ENCODE data around the gene TMEM205. TPM values are rescaled to one million over a fixed set of nuclear protein-coding genes. Genes with fewer than 3 reads are reported as not detected.

Gene TMEM205
- 76.3 and 80.2 TPM in 2 replicates for total RNA-seq

DNA sequence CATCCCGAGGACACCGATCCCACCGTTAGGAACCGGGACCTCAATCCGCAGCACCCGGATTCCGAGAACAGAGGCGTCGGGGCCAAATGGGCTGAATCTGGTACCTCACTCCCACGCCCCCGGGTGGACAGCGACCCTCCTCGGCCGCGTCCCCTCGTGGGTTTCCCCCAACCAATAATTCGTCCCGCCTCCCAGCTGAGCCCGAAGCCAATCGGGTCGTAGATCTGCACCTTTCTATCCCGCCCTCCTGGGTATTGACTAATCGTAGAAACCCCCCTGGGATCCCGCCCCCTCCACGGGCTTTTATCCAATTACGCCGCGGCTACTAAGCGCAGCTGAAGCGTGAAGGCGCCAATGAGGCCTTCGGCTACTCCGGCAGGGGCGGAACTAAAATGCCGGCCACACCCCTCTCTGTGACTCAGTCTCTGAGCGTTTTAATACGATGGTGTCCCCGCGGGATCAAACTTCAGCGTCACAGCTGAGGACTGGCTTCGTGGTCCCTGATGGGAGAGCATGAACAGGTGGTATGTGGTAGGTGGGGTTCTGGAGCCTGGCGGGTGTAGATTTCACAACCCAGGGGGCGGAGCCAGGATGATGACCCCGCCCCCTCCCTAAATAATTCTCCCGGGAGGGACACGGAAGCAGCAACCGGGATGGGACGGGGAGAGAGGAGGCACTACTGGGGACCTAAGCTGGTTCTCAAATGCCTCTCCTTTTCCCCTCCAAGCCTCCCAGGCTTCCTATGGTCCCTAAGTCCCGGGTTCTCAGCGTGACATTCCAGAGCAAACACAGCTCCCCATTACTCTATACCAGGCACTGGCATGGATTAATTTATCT is at the start of gene TMEM205, which contains the start of gene CCDC159:
Gene TMEM205, minus strand, starts transcription at position 165 of the 837 bp plus-strand sequence. CDS start 649 bp downstream, outside the sequence.
Gene CCDC159, plus strand, starts transcription at position 416 of the 837 bp plus-strand sequence. Its CDS starts 88 bp downstream, at position 504.

DNA sequence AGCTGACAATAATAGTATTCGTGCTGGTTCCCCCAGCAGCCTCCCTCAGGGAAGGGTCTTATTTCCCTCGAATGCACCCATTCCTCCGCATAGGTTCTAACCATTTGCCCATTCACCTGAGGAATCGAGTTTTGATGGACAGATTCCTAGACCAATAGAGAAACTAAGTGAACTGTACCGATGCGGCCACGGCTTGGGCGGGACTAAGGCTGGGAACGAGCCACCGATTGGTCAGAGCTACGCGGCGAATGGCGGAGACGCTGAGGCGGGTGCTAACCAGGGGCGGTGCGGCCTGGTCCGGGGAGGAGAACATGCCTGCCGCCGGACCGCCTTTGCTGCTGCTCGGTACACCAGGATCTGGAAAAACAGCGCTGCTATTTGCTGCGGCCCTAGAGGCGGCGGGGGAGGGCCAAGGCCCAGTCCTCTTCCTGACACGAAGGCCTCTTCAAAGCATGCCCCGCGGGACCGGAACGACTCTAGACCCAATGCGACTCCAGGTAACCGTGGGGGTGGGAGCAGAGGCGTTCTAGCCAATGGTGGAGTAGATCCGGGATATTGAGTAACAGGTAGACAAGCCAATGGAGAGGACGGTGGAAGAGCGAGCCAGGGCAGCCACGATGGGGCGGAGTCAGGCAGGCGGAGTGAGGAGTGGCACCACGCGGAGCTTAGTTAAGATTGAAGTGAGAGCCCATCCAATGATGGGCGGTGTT is 28.5 kb upstream of the TMEM205 start, which contains the start of gene SWSAP1:
Gene SWSAP1, plus strand, starts transcription at position 234 of the 710 bp plus-strand sequence. Its CDS starts 15 bp downstream, at position 249.

DNA sequence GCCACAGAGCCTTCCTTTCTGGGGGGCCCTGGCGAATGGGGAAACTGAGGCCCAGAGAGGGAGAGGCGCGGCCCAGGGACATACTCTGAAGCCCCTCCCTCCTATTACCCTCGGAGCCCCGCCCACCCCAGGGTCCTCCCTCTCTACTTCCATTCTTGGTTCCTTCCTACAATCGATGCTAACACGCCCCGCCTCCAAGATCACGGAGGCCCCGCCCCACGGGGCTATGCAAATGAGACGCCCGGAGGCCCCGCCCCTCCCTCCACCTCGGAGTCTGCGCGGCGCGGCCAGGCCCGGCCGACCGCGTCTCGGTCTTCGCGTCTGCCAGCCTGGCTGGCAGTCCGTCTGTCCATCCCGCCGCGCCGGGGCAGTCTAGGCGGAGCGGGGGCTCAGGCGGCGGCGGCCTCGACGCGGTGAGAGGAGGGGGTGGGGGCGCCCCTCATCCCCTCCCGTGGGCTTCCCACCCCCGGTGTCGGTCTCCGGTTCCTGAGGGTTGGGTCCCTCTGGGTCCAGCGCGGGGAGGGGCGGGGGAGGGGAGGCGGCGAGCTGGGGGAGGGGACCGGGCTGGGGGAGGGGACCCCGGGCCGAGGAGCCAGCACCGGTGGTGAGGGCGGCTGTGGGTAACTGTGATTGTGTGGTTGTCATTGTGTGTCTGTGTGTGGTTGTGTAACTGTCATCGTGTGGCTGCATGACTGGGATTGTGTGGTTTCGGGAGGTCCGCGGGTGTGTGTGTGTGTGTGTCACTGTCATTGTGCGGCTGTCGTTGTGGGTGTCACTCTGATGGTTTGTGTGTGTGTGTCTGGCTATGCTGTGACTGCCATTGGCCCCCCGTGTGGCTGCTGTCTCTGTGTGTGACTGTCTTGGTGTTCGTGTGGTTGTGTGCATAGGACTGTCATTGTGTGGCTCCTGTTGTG is 9.3 kb upstream of the TMEM205 start, which contains the start of gene PLPPR2:
Gene PLPPR2, plus strand, starts transcription at position 273 of the 914 bp plus-strand sequence. CDS start 2,242 bp downstream, outside the sequence.

DNA sequence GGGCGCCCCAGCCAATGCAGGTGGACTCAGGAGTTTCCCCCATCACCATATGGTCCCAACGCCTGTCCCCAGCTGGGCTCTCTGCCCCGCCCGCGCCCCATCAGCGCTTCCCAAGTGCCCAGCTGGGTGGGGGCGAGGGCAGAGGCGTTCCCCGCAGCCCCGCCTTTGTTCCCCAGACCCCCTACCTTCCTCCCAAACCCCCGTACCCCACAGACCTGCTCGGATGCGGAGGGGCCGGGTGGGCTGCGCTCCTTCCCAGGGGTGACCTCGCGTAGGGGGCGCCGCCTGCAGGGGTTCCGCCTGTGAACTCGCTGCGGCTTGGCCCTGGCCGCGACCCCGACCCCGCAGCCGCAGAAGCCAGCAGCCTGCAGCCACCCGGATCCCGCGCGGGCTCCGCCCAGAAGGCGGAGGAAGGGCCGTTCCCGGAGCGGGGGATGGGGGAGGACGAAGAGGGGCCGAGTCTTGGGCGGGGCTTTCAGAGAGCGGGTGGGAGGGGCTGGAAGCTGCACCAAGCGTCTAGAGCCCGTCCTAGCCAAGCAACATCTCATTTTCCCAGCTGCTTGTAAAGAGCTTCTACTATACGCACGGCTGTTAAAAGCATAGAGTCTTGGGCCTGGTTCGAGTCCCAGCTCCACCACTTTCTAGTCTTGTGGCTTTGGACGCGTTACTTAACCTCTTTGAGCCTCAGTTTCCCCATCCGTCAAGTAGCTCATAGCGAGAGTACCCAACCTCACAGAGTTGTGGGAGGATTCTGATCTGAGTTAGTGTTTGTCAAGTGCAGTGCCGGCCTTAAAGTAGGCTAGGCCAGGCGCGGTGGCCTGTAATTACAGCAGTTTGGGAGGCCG is 6.6 kb downstream of the TMEM205 start, which contains the start of gene RAB3D:
Gene RAB3D, minus strand, starts transcription at position 404 of the 845 bp plus-strand sequence. CDS start 2,258 bp downstream, outside the sequence.

DNA sequence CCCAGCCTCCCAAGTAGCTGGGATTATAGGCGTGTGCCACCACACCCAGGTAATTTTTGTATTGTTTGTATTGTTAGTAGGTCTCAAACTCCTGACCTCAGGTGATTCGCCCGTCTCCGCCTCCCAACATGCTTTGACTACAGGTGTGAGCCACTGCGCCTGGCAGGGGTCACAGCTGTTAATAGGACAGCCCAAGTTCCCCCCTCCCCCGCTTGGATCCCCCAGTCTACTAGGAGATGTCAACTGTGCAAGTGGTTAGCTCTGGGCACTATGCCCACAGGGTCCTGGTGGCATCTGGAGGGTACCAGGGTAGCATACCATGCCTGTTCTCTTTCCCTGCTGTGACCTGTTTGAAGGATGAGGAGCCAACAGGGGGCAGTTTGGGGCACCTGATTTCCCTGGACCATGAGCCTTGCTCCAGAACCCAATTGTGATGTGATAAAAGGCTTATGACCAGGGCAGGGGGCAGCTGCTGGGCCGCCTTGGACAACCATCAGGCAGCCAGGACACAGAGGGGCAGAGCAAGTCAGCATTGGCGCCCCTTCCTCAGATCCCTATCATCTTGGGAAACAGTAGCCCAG is 50.3 kb downstream of the TMEM205 start, which contains the start of gene TSPAN16:
Gene TSPAN16, plus strand, starts transcription at position 496 of the 581 bp plus-strand sequence. CDS start 138 bp downstream, outside the sequence.

Other genes with a start within 250 kb of the TMEM205 start
- gene SPC24, start 190.5 kb downstream of the TMEM205 start, total RNA-seq = 18.3 and 25.1 TPM in 2 replicates
- gene KANK2, start 148.7 kb downstream of the TMEM205 start, total RNA-seq = 262 TPM in 2 replicates
- not detected in 2 replicates for gene ANGPTL8, start 106.6 kb downstream of the TMEM205 start, total RNA-seq
- gene DOCK6, start 83.7 kb downstream of the TMEM205 start, total RNA-seq = 11.0 and 13.1 TPM in 2 replicates
- not detected in 2 replicates for gene TSPAN16, start 50.1 kb downstream of the TMEM205 start, total RNA-seq
- 11.4 and 12.9 TPM in 2 replicates for gene RAB3D, start 6.6 kb downstream of the TMEM205 start, total RNA-seq
- 9.9 and 13.8 TPM in 2 replicates for gene CCDC159, start 251 bp upstream of the TMEM205 start, total RNA-seq
- gene PLPPR2, start 9.2 kb upstream of the TMEM205 start, total RNA-seq = 12.0 and 14.0 TPM in 2 replicates
- 0.43 and 0.91 TPM in 2 replicates for gene SWSAP1, start 28.4 kb upstream of the TMEM205 start, total RNA-seq
- 2.0 and 3.0 TPM in 2 replicates for gene EPOR, start 38.0 kb upstream of the TMEM205 start, total RNA-seq
- gene RGL3, start 73.0 kb upstream of the TMEM205 start, total RNA-seq = 4.3 and 6.5 TPM in 2 replicates
- 0.26 and 0.32 TPM in 2 replicates for gene ODAD3, start 88.9 kb upstream of the TMEM205 start, total RNA-seq
- gene PRKCSH, start 89.4 kb upstream of the TMEM205 start, total RNA-seq = 114 and 135 TPM in 2 replicates
- not detected in 2 replicates for gene ELAVL3, start 134.8 kb upstream of the TMEM205 start, total RNA-seq
- gene ZNF653, start 159.6 kb upstream of the TMEM205 start, total RNA-seq = 3.1 and 3.6 TPM in 2 replicates
- 15.0 and 21.0 TPM in 2 replicates for gene ECSIT, start 182.9 kb upstream of the TMEM205 start, total RNA-seq
- gene CNN1, start 192.6 kb upstream of the TMEM205 start, total RNA-seq = 1.0 and 1.1 TPM in 2 replicates
- gene ELOF1, start 213.0 kb upstream of the TMEM205 start, total RNA-seq = 30.4 and 30.7 TPM in 2 replicates
- gene ACP5, start 231.4 kb upstream of the TMEM205 start, total RNA-seq = 0.39 and 0.54 TPM in 2 replicates